WI38 (cell line): ENCODE data around the gene IL1RAPL1.
"Not testable (repeated sequence)": the region's sequence is repeated elsewhere in the genome, so short reads cannot be mapped to it uniquely, and the experiment has no call there.

ENCODE experiments used
- H3K4me3 ChIP-seq: 2 replicates; pipeline ENCODE4 v1.5.1; 2011; ENCODE audit warnings: low read depth, mild to moderate bottlenecking, control low read depth, low read length
- CTCF ChIP-seq: IDR thresholded peaks from 2 replicates; pipeline ENCODE4 v1.5.1; 2012; ENCODE audit warnings: low read depth, mild to moderate bottlenecking, control low read depth, low read length

Gene IL1RAPL1

GRCh38 chrX:28752330-28752729 is 165.1 kb downstream of the IL1RAPL1 start:
- no peak for TF ChIP-seq CTCF
- no peak overlapping the region for H3K4me3 ChIP-seq

GRCh38 chrX:28756175-28756574 is 168.9 kb downstream of the IL1RAPL1 start:
- H3K4me3 ChIP-seq = no peak overlapping the region
- TF ChIP-seq CTCF = no peak

- no peak for TF ChIP-seq CTCF
- H3K4me3 ChIP-seq = no peak overlapping the region
These were observed 169.4 kb downstream of the IL1RAPL1 start for GRCh38 chrX:28756647-28757046.

GRCh38 chrX:28757290-28757689 is 170.0 kb downstream of the IL1RAPL1 start:
- H3K4me3 ChIP-seq = no peak overlapping the region
- TF ChIP-seq CTCF = no peak

- H3K4me3 ChIP-seq = not testable (repeated sequence)
These were observed 179.3 kb downstream of the IL1RAPL1 start for GRCh38 chrX:28766561-28766960.

GRCh38 chrX:28773807-28774206 is 186.6 kb downstream of the IL1RAPL1 start:
- no peak overlapping the region for H3K4me3 ChIP-seq
- TF ChIP-seq CTCF = no peak

GRCh38 chrX:28787206-28787605 is 200.0 kb downstream of the IL1RAPL1 start:
- H3K4me3 ChIP-seq = no peak overlapping the region
- TF ChIP-seq CTCF = no peak

GRCh38 chrX:28800671-28801070 is 213.4 kb downstream of the IL1RAPL1 start:
- H3K4me3 ChIP-seq = not testable (repeated sequence)
